ENCODE results near the gene BZW1.

DNA sequence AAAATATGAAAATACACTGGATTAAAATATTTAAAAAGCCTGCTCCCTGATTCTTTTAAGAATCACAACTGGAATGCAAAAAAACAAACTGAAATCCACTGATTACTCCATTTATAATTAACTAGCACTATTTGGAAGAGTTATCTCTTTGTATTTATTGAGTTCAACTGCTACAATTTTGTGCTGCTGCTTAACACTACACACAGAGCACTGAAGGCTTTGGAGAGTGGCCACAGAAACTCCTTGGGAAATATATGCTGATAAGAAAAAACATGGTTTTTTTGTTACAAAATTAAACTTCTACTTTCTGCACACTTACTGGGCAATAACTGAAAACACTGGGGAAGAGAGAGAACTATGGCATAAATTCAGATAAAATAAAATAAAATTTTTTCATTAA, 19.8 kb upstream of the BZW1 start:
- TF ChIP-seq, protein P1, sequence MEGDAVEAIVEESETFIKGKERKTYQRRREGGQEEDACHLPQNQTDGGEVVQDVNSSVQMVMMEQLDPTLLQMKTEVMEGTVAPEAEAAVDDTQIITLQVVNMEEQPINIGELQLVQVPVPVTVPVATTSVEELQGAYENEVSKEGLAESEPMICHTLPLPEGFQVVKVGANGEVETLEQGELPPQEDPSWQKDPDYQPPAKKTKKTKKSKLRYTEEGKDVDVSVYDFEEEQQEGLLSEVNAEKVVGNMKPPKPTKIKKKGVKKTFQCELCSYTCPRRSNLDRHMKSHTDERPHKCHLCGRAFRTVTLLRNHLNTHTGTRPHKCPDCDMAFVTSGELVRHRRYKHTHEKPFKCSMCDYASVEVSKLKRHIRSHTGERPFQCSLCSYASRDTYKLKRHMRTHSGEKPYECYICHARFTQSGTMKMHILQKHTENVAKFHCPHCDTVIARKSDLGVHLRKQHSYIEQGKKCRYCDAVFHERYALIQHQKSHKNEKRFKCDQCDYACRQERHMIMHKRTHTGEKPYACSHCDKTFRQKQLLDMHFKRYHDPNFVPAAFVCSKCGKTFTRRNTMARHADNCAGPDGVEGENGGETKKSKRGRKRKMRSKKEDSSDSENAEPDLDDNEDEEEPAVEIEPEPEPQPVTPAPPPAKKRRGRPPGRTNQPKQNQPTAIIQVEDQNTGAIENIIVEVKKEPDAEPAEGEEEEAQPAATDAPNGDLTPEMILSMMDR (optimal IDR thresholded peaks at IDR 0.05 in 1 of 3, IDR thresholded peaks at IDR 0.05 in 1 of 3, conservative IDR thresholded peaks at IDR 0.05 in 1 of 3; ENCODE audit: extremely low read depth in 1 of 3, insufficient read depth in 2 of 3, low read length in 3 of 3) = no peak
- no peak for TF ChIP-seq EZH2 (IDR thresholded peaks at IDR 0.05; ENCODE audit: low read length)
